GM18520 (cell line): Measurements from ENCODE around the gene SLTM.
"Not testable (repeated sequence)": the region's sequence is repeated elsewhere in the genome, so short reads cannot be mapped to it uniquely, and the experiment has no call there.

ENCODE experiments used
- ATAC-seq: cut with Tn5 transposase; IDR thresholded peaks from one replicate; pipeline ENCODE4 v1.9.1; 2021; ENCODE audit not compliant: unreplicated experiment

Gene SLTM

GRCh38 chr15:58933281-58934113, at the start of gene SLTM:
TSS of gene SLTM (minus strand) at chr15:58933679. CDS start at chr15:58933565, 114 bp downstream.
- ATAC-seq, result peak; percentile 85

GRCh38 chr15:58983261-58983660, 49.8 kb upstream of the SLTM start:
- no peak for ATAC-seq

DNA sequence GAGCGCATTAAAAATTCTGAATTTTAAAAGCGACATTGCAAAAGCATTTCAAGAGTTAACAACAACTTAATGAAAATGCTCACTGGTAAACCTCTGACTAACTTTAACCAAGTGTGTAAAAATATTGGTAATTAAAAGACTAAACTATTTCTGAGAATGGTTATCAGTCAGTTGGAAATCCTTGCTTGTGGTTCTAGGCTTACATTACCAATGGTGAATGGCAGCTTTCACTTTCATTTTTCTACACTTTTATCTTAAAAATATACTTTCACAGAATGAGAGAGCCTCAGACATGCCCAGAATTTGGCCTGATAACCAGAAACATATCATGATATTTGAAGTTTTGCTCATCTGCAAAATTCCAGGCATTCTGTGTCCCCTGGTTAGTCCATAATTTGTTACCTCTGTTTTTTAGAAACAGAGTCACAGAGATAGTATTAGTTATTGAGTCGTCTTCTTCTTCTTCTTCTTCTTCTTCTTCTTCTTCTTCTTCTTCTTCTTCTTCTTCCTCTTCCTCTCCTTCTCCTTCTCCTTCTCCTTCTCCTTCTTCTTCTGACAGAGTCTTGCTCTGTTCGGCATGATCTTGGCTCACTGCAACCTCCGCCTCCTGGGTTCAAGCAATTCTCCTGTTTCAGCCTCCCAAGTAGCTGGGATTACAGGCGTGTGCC, 48.5 kb upstream of the SLTM start:
- no peak for ATAC-seq

- ATAC-seq, result no peak
Observed at GRCh38 chr15:58980351-58980939, 47.0 kb upstream of the SLTM start.

GRCh38 chr15:58977887-58978286, 44.4 kb upstream of the SLTM start:
- ATAC-seq, result no peak

DNA sequence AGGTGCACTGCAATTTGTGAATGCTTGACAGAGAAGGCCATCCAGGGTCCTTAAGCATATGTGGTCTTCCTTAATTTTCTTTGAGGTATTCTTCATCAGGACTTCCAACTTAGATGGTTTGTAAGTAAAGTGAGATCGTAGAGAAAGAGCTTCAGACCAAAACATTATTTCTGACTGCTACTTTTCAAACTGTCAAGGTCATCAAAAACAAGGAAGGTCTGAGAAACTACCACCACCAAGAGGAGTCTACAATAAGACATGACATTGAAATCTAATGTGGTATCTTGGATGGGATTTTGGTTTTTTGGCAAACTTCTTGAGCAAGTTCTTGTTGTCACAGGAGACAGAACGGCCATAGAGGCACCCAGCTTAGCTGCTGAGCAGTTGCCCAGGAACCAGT, 34.0 kb upstream of the SLTM start:
- ATAC-seq, result no peak

GRCh38 chr15:58966698-58967097, 33.2 kb upstream of the SLTM start:
- no peak for ATAC-seq

DNA sequence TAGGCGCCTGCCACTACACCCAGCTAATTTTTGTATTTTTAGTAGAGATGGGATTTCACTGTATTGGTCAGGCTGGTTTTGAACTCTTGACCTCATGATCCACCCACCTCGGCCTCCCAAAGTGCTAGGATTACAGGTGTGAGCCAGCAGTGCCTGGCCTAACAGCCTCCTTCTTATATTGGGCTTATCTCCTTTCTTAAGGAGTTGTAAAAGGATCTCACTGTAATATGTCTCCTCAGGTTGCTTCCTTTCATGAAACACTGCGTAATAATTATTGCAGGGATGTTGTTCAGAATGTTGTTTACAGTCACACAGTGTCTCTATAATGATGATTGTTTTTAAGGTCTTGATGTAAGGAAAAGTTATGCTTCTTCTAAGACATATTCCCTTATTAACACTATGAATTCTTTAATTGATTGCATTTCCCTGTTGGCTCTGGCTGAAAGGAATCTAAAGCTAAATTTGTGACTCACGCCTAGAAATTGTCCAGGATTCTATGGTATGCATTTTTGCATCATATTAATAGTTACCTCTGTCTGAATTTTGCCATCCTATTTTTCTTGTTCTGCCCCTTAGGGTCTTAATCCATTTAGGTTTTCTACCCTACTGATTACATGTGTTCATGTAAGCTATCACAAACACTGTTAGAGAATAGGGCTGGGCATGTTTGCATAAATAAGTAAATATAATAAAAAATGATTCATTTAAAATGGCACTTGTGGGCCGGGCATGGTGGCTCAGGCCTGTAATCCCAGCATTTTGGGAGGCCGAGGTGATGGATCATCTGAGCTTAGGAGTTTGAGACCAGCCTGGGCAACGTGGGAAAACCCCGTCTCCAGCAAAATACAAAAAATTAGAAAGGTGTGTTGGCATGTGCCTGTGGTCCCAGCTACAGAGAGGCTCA, 29.4 kb upstream of the SLTM start:
- ATAC-seq, result no peak

GRCh38 chr15:58962136-58962535, 28.7 kb upstream of the SLTM start:
- no peak for ATAC-seq

DNA sequence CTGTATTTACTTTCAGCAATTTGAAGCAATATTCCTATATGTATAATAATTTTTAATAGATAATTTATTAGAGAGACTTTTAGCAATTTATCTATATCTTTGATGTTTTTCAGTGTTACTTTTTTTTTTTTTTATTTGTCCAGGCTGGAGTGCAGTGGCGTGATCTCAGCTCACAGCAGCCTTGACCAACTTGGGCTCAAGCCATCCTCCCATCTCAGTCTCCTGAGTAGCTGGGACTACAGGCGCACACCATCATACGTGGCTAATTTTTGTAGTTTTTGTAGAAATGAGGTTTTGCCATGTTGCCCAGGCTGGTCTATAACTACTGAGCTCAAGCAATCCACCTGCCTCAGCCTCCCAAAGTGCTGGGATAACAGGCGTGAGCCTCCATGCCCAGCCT, 25.3 kb upstream of the SLTM start:
- ATAC-seq, result no peak

DNA sequence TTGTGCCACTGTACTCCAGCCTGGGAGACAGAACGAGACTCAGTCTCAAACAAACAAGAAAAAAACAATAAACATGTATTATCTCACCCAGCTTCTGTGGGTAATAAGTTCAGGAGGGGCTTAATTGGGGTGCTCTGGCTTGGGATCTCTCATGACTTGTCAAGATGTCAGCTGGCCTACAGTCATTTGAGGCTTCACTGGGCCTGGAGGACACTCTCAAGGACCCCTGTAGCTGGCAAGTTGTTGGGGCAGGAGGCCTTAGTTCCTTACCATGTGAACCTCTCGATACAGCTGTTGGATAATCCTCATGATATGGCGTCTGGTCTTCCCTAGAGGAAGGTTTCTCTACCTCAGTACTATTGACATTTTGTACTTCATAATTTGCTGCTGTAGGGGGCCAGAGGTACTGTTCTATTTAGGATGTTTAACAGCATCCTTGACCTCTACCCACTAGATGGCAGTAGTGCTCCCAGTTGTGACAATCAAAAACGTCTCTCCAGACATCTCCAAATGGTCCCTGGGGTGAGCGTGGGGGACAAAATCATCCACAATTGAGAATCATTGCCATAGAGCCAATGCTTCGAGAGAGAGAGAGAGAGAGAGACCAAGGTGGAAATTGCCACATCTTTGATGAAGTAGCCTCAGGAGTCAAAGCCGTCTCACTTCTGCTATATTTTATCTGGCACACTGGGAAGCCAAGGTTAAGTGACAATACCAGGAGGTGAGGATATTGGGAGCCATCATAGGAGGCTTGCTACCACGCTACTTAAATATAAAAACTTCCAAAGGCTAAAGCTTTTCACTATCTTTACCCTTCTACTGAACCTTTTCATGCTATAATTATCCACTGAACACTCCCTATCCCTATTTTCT, 23.9 kb upstream of the SLTM start:
- no peak for ATAC-seq

DNA sequence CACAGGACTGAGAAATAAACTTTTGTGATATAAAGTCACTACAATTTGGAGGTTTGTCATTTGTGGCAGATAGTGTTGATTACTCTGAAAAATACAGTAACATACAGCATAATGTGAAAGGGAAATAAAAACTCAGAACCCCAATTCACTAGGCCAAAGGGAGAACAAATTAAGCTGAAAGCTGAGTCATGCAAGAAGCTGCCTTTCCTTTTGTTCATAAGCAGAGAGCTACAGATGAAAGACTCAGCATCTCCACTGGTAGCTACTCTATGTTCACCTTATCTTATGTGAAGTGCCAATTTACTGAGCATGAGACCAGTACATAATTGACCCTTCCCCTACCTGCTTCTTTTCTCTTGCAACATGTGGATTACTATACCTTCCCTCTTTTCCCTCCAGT, 19.3 kb upstream of the SLTM start:
- no peak for ATAC-seq

GRCh38 chr15:58951388-58952007, 18.0 kb upstream of the SLTM start:
- ATAC-seq, result no peak

DNA sequence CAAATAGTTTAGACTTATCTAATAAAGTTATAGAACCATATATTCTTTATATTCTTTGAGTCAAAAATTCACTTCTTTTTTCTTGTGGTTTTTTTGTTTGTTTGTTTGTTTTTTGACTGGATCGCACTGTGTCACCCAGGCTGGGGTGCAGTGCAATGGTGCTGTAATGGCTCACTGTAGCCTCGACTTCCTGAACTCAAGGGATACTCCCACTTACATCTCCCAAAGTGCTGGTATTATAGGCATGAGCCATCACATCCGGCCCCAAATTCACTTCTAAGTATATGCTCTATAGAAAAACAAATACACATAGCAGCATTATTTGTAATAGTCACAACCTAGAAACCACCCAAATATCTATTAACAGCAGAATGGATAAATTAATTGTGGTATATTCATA, 13.7 kb upstream of the SLTM start:
- no peak for ATAC-seq

DNA sequence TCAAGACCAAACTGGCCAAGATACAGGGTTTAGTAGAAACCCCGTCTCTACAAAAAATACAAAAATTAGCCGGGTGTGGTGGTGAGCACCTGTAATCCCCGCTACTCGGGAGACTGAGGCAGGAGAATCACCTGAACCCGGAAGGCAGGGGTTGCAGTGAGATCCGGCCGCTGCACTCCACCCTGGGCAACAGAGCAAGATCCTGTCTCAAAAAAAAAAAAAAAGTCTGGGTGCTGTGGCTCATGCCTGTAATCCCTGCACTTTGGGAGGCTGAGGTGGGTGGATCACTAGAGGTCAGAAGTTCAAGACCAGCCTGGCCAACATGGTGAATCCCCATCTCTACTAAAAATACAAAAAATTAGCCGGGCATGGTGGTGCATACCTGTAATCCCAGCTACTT, 1.5 kb upstream of the SLTM start:
- not testable (repeated sequence) for ATAC-seq

DNA sequence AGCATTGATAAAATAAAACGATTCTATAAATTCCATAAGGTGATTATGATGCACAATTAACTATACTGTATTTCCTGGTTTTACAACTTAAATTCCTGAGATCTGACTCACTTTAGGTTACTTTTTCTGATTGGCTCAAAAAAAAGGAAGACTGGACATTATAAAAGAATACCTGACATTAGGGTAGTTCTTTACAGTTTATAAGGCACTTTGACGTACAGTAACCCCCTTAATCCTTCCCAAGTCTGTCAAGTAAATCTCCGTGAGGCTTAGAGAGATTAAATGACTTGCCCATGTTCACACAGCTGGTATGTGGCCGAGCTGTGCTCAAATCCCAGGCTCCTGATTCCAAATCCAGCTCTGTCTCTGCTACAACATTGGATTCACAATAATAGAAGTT, 1.0 kb upstream of the SLTM start:
- no peak for ATAC-seq

DNA sequence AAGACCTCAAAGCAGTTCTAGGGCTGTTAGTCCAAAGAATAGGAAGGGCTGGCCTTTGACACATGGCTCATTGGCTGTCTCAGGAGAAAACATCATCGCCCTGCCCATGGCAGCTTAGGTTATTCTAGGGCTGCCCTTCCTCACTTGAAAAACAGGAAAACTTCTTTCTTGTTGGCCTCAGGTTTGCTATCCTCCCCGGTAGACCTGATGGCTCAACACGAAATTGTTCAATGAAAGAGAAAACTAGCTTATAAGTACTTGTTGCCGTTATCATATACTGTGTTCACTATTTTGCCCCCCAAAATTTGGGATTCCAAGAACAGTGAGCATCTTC, 602 bp upstream of the SLTM start:
- no peak for ATAC-seq

GRCh38 chr15:58932710-58933280, 684 bp downstream of the SLTM start:
- ATAC-seq, result peak; percentile 21

DNA sequence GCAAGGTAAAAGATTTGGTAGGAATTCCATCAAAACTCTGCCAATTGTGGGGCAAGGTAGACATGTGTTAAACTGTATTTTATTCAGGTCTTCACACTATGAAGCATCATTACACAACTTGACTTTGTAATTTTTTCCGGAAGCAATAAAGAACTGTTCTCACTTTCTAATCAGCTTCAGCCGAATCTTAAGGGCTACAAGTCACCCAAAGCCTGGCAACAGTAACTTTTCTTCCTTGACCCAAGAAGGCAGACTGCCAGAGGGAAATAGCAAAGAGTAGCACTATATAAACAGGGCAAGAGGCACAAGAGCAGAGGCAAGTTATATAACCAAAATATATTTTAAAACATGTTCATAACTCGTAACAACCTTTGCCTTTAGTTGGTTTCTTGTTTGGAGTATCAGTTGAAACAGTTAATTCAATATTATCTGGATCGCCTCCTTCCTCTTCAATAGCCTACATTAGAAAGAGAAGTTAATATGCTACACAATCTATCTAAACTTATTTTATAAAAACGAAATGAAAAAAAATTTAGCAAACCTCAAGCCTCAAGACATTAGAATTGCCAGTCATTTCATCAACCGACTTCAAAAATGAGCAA, 1.4 kb downstream of the SLTM start:
- ATAC-seq, result no peak
